Vagina (tissue), 2 donors: ENCODE results near the gene LRTM1.

Experiments used
- CTCF ChIP-seq, 3 experiments: fragments of 450-650 bp in 2 of 3; fragments of 200-600 bp in 1 of 3; sonication (generic) in 1 of 3; IDR thresholded peaks; one replicate each; pipeline ENCODE4 v1.5.1; 2017 to 2019; ENCODE audit warnings: antibody characterized with exemption in 3 of 3, mild to moderate bottlenecking in 2 of 3, moderate library complexity in 2 of 3
- POLR2A ChIP-seq, 2 donors: fragments of 450-650 bp; IDR thresholded peaks; one replicate each; pipeline ENCODE4 v1.6.1; 2017; ENCODE audit warnings: antibody characterized with exemption in 2 of 2, mild to moderate bottlenecking in 2 of 2, moderate library complexity in 2 of 2

- TF ChIP-seq POLR2A (IDR thresholded peaks at IDR 0.05): no peak
- TF ChIP-seq CTCF (IDR thresholded peaks at IDR 0.05): no peak
Observed at GRCh38 chr3:54915181-54915580, 12.7 kb downstream of the LRTM1 start.
